Measurements from ENCODE around the gene PCDHGA1. TPM values are rescaled to one million over a fixed set of nuclear protein-coding genes. Genes with fewer than 3 reads are reported as not detected.

PCDHGA1 gene
- total and polyA plus RNA-seq, 9 of the 15 experiments (the other 6 are each of a cell fraction or from before 2014, with no cell fraction given) = 0.05 to 0.26 (median 0.18) TPM; not detected in 2

DNA sequence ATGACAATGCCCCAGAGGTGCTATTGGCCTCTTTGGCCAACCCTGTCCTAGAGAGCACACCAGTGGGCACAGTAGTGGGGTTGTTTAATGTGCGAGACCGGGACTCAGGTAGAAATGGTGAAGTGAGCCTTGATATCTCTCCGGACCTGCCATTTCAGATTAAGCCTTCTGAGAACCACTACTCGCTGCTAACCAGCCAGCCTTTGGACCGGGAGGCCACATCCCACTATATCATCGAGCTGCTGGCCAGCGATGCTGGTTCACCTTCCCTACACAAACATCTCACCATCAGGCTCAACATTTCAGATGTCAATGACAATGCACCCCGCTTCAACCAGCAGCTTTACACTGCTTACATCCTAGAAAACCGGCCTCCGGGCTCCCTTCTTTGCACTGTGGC lies 160.0 kb downstream of the PCDHGA1 start:
- intact Hi-C loops (cut with micrococcal nuclease) = no loop called here
- ATAC-seq = no peak
- H3K36me3 ChIP-seq (ENCODE audit: control insufficient read depth, insufficient read depth, low read length) = no peaks in the 10 kb centered on the region
- no peaks in the 10 kb centered on the region for H3K79me2 ChIP-seq (ENCODE audit: control insufficient read depth, insufficient read depth, low read length)
- CTCF ChIA-PET (ENCODE audit: low intra/inter-chr PET ratio) = no interaction called here
- no peak for FAIRE-seq
- no TSS peak for BruUV-seq (replicated peaks)
- 2% methylated on average over 10 of the region's 10 CpGs for WGBS (ENCODE audit: insufficient coverage, low coverage, missing lambda C conversion rate)
- POLR2A ChIA-PET = interaction anchor here (0.6 kb wide), 1 partner anchor 380 kb away, joined by 3 read pairs; no protein-coding TSS in a partner anchor
- in situ Hi-C loops (cut with MboI) = no loop called here
- no peak overlapping the region for H3K4me2 ChIP-seq (ENCODE audit: insufficient read depth, low read length)
- H3K4me3 ChIP-seq = no peak overlapping the region
- peaks cover 55 to 97% of the 10 kb centered on the region in 2 experiments for H3K27me3 ChIP-seq (ENCODE audit: control insufficient read depth in 2 of 2, insufficient read depth in 2 of 2, low read length in 2 of 2)
- no peak overlapping the region for H3K9ac ChIP-seq (ENCODE audit: insufficient read depth in 1 of 2, low read depth in 2 of 2, low read length in 2 of 2)
- DNase-seq (ENCODE audit: extremely low read depth in 1 of 4, low spot score in 3 of 4) = no peak
- H3K9me3 ChIP-seq (replicated peaks; ENCODE audit: control insufficient read depth, insufficient read depth, low read depth, low read length) = no peaks in the 10 kb centered on the region
- no peaks in the 10 kb centered on the region for H3K9me1 ChIP-seq (ENCODE audit: control insufficient read depth, insufficient read depth, low read length)
- no peak overlapping the region for H2AFZ ChIP-seq (ENCODE audit: low read depth, low read length)
- H3K4me1 ChIP-seq (replicated peaks in 1 of 2; ENCODE audit: control insufficient read depth in 2 of 2, insufficient read depth in 2 of 2, low read length in 2 of 2) = peaks cover 0 to 15% of the 10 kb centered on the region in 2 experiments; a peak in 2 of 5 replicates
- no peak for TF ChIP-seq ZNF146 (CRISPR knock-in tag; IDR thresholded peaks at IDR 0.05; ENCODE audit: unreplicated experiment)
- no peak for TF ChIP-seq ZFPM2 (CRISPR knock-in tag; IDR thresholded peaks at IDR 0.05)
- no peak for TF ChIP-seq NR2C2 (CRISPR knock-in tag; IDR thresholded peaks at IDR 0.05)
- TF ChIP-seq NR2C2 (tag; IDR thresholded peaks at IDR 0.05) = no peak
- H4K20me1 ChIP-seq (replicated peaks; ENCODE audit: control insufficient read depth, insufficient read depth, low read length) = 0 out of 2 replicates have a peak, but pooled peaks cover 5% of the 10 kb centered on the region
- H3K27ac ChIP-seq (ENCODE audit: extremely low read depth, low read depth, low read length) = no peak overlapping the region

DNA sequence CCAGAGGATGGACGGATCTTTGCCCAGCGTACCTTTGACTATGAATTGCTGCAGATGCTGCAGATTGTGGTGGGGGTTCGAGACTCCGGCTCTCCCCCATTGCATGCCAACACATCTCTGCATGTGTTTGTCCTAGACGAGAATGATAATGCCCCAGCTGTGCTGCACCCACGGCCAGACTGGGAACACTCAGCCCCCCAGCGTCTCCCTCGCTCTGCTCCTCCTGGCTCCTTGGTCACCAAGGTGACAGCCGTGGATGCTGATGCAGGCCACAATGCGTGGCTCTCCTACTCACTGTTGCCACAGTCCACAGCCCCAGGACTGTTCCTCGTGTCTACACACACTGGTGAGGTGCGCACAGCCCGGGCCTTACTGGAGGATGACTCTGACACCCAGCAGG lies 160.5 kb downstream of the PCDHGA1 start:
- no peak overlapping the region for H3K9ac ChIP-seq (ENCODE audit: insufficient read depth in 1 of 2, low read depth in 2 of 2, low read length in 2 of 2)
- no peak for ATAC-seq
- no peak overlapping the region for H3K27ac ChIP-seq (ENCODE audit: extremely low read depth, low read depth, low read length)
- H4K20me1 ChIP-seq (replicated peaks; ENCODE audit: control insufficient read depth, insufficient read depth, low read length) = 0 out of 2 replicates have a peak, but pooled peaks cover 5% of the 10 kb centered on the region
- BruUV-seq (replicated peaks) = no TSS peak
- H3K79me2 ChIP-seq (ENCODE audit: control insufficient read depth, insufficient read depth, low read length) = no peaks in the 10 kb centered on the region
- DNase-seq (ENCODE audit: extremely low read depth in 1 of 4, low spot score in 3 of 4) = no peak
- H2AFZ ChIP-seq (ENCODE audit: low read depth, low read length) = no peak overlapping the region
- peaks cover 0 to 15% of the 10 kb centered on the region in 2 experiments; a peak in 2 of 5 replicates for H3K4me1 ChIP-seq (replicated peaks in 1 of 2; ENCODE audit: control insufficient read depth in 2 of 2, insufficient read depth in 2 of 2, low read length in 2 of 2)
- ChIA-PET POLR2A (no interaction called here), CTCF (ENCODE audit: low intra/inter-chr PET ratio) (no interaction called here)
- no peaks in the 10 kb centered on the region for H3K36me3 ChIP-seq (ENCODE audit: control insufficient read depth, insufficient read depth, low read length)
- 4% methylated on average over 13 of the region's 13 CpGs for WGBS (ENCODE audit: insufficient coverage, low coverage, missing lambda C conversion rate)
- in situ Hi-C loops (cut with MboI) = no loop called here
- no peaks in the 10 kb centered on the region for H3K9me3 ChIP-seq (replicated peaks; ENCODE audit: control insufficient read depth, insufficient read depth, low read depth, low read length)
- H3K4me3 ChIP-seq = no peak overlapping the region
- intact Hi-C loops (cut with micrococcal nuclease) = no loop called here
- TF ChIP-seq L3MBTL2 (IDR thresholded peaks at IDR 0.05) = no peak
- H3K4me2 ChIP-seq (ENCODE audit: insufficient read depth, low read length) = no peak overlapping the region
- H3K27me3 ChIP-seq (ENCODE audit: control insufficient read depth in 2 of 2, insufficient read depth in 2 of 2, low read length in 2 of 2) = peaks cover 52 to 95% of the 10 kb centered on the region in 2 experiments
- FAIRE-seq = no peak
- H3K9me1 ChIP-seq (ENCODE audit: control insufficient read depth, insufficient read depth, low read length) = no peaks in the 10 kb centered on the region

Measured in K562 (cell line).